ENCODE data around the gene IGF1.

IGF1 gene

GRCh38 chr12:102350070-102350469 lies 130.3 kb downstream of the IGF1 start:
- TF ChIP-seq EP300 (IDR thresholded peaks at IDR 0.05; ENCODE audit: borderline replicate concordance) (no peak), NFIC (IDR thresholded peaks at IDR 0.05) (no peak), REST (IDR thresholded peaks at IDR 0.05; ENCODE audit: low read depth) (no peak)

GRCh38 chr12:102349079-102349478 lies 131.3 kb downstream of the IGF1 start:
- TF ChIP-seq EGR1 (IDR thresholded peaks at IDR 0.05): no peak
- TF ChIP-seq ZBTB7A (IDR thresholded peaks at IDR 0.05; ENCODE audit: low read depth): no peak
- no peak for TF ChIP-seq TEAD4 (IDR thresholded peaks at IDR 0.05)
- no peak for TF ChIP-seq TCF12 (IDR thresholded peaks at IDR 0.05; ENCODE audit: low read depth)
- no peak for TF ChIP-seq TAF1 (IDR thresholded peaks at IDR 0.05; ENCODE audit: low read depth)
- no peak for TF ChIP-seq REST (IDR thresholded peaks at IDR 0.05; ENCODE audit: low read depth)
- no peak for TF ChIP-seq CREB1 (IDR thresholded peaks at IDR 0.05; ENCODE audit: low read depth)
- no peak for TF ChIP-seq CEBPB (IDR thresholded peaks at IDR 0.05)
- TF ChIP-seq MAX (IDR thresholded peaks at IDR 0.05): no peak
- no peak for TF ChIP-seq RAD21 (IDR thresholded peaks at IDR 0.05; ENCODE audit: low read depth)

- TF ChIP-seq EGR1 (IDR thresholded peaks at IDR 0.05) (no peak), RAD21 (IDR thresholded peaks at IDR 0.05; ENCODE audit: low read depth) (no peak), TCF12 (IDR thresholded peaks at IDR 0.05; ENCODE audit: low read depth) (no peak), CEBPB (IDR thresholded peaks at IDR 0.05) (no peak), EP300 (IDR thresholded peaks at IDR 0.05; ENCODE audit: borderline replicate concordance) (no peak), MAX (IDR thresholded peaks at IDR 0.05) (no peak), TEAD4 (IDR thresholded peaks at IDR 0.05) (no peak)
These were observed 132.6 kb downstream of the IGF1 start for GRCh38 chr12:102347811-102348210.

All from Ishikawa (cell line).